Fibroblast of the conjunctiva (primary cell): ENCODE results near the gene SLX4IP.
A peak's percentile ranks its signal among the peaks of the same experiment; 100 is the strongest.
"Not testable (repeated sequence)": the region's sequence is repeated elsewhere in the genome, so short reads cannot be mapped to it uniquely, and the experiment has no call there.

ENCODE experiments used
- DNase-seq: peaks from one replicate; pipeline ENCODE4 v3.0.0-alpha.2; 2010; ENCODE audit warnings: low read depth

The SLX4IP gene

GRCh38 chr20:10605547-10606195, 170.6 kb downstream of the SLX4IP start:
- no peak for DNase-seq

- DNase-seq, result no peak
Measured at GRCh38 chr20:10609276-10609675, 174.2 kb downstream of the SLX4IP start.

GRCh38 chr20:10609770-10610169, 174.7 kb downstream of the SLX4IP start:
- no peak for DNase-seq

- no peak for DNase-seq
Measured at GRCh38 chr20:10610251-10610650, 175.1 kb downstream of the SLX4IP start.

- no peak for DNase-seq
Measured at GRCh38 chr20:10611357-10611756, 176.3 kb downstream of the SLX4IP start.

- not testable (repeated sequence) for DNase-seq
Measured at GRCh38 chr20:10613426-10613825, 178.3 kb downstream of the SLX4IP start.

- no peak for DNase-seq
Measured at GRCh38 chr20:10613911-10614310, 178.8 kb downstream of the SLX4IP start.

- no peak for DNase-seq
Measured at GRCh38 chr20:10616212-10616611, 181.1 kb downstream of the SLX4IP start.

GRCh38 chr20:10617549-10618133, 182.5 kb downstream of the SLX4IP start:
- DNase-seq, result not testable (repeated sequence)

GRCh38 chr20:10618611-10619245, 183.6 kb downstream of the SLX4IP start:
- no peak for DNase-seq

GRCh38 chr20:10619427-10619826, 184.3 kb downstream of the SLX4IP start:
- DNase-seq, result no peak

GRCh38 chr20:10621149-10621548, 186.0 kb downstream of the SLX4IP start:
- no peak for DNase-seq

- no peak for DNase-seq
Measured at GRCh38 chr20:10622657-10623418, 187.7 kb downstream of the SLX4IP start.

- no peak for DNase-seq
Measured at GRCh38 chr20:10625641-10626040, 190.5 kb downstream of the SLX4IP start.

- DNase-seq, result no peak
Measured at GRCh38 chr20:10626896-10627295, 191.8 kb downstream of the SLX4IP start.

GRCh38 chr20:10629946-10630650, 195.0 kb downstream of the SLX4IP start:
- no peak for DNase-seq

- no peak for DNase-seq
Measured at GRCh38 chr20:10631126-10631525, 196.0 kb downstream of the SLX4IP start.

- no peak for DNase-seq
Measured at GRCh38 chr20:10632721-10633509, 197.8 kb downstream of the SLX4IP start.

GRCh38 chr20:10633718-10634117, 198.6 kb downstream of the SLX4IP start:
- DNase-seq, result no peak

- no peak for DNase-seq
Measured at GRCh38 chr20:10634211-10634610, 199.1 kb downstream of the SLX4IP start.

GRCh38 chr20:10634683-10635411, 199.7 kb downstream of the SLX4IP start:
- DNase-seq, result peak; percentile 66
